ENCODE measurements around the gene SLC25A30.
"Not testable (repeated sequence)": the region's sequence is repeated elsewhere in the genome, so short reads cannot be mapped to it uniquely, and the experiment has no call there.

The SLC25A30 gene

GRCh38 chr13:45384474-45385174, 33.5 kb downstream of the SLC25A30 start:
- no peak for ATAC-seq (ENCODE audit: insufficient read depth, low read depth)
- Histone ChIP-seq H3K79me2 (ENCODE audit: insufficient read depth, low read length) (no peaks in the 10 kb centered on the region), H4K20me1 (ENCODE audit: insufficient read depth, low read length) (no peaks in the 10 kb centered on the region), H3K27ac (ENCODE audit: low read length) (no peak overlapping the region), H3K9me3 (ENCODE audit: insufficient read depth, low read length, severe bottlenecking) (no peaks in the 10 kb centered on the region), H3K27me3 (ENCODE audit: insufficient read depth, low read length, poor library complexity) (no peaks in the 10 kb centered on the region), H3K9ac (ENCODE audit: low read depth, low read length) (no peak overlapping the region), H2AFZ (ENCODE audit: low read depth, low read length) (no peak overlapping the region), H3K36me3 (ENCODE audit: insufficient read depth, low read length) (0 out of 2 replicates have a peak, but pooled peaks cover 2% of the 10 kb centered on the region), H3K4me2 (ENCODE audit: insufficient read depth, low read length) (no peak overlapping the region), H3K4me1 (ENCODE audit: insufficient read depth, low read length) (no peaks in the 10 kb centered on the region), H3K4me3 (ENCODE audit: low read depth in 1 of 2, low read length in 2 of 2) (no peak overlapping the region)
- TF ChIP-seq CTCF (IDR thresholded peaks at IDR 0.05; ENCODE audit: borderline replicate concordance, extremely low read depth, low read length, poor library complexity, severe bottlenecking) (no peak), EZH2 (IDR thresholded peaks at IDR 0.05; ENCODE audit: borderline replicate concordance, low read depth, low read length, severe bottlenecking) (no peak)
- no peak for DNase-seq

- H3K27ac ChIP-seq (ENCODE audit: low read length); H3K36me3 ChIP-seq (ENCODE audit: insufficient read depth, low read length); H3K4me2 ChIP-seq (ENCODE audit: insufficient read depth, low read length); H2AFZ ChIP-seq (ENCODE audit: low read depth, low read length); H3K4me1 ChIP-seq (ENCODE audit: insufficient read depth, low read length); DNase-seq; H4K20me1 ChIP-seq (ENCODE audit: insufficient read depth, low read length); H3K9ac ChIP-seq (ENCODE audit: low read depth, low read length); H3K9me3 ChIP-seq (ENCODE audit: insufficient read depth, low read length, severe bottlenecking); H3K4me3 ChIP-seq (ENCODE audit: low read depth in 1 of 2, low read length in 2 of 2); H3K27me3 ChIP-seq (ENCODE audit: insufficient read depth, low read length, poor library complexity); H3K79me2 ChIP-seq (ENCODE audit: insufficient read depth, low read length); ATAC-seq (ENCODE audit: insufficient read depth, low read depth): not testable (repeated sequence)
Measured at GRCh38 chr13:45382739-45383138, 35.4 kb downstream of the SLC25A30 start.

- Histone ChIP-seq H3K9ac (ENCODE audit: low read depth, low read length) (no peak overlapping the region), H3K27ac (ENCODE audit: low read length) (no peak overlapping the region), H3K4me2 (ENCODE audit: insufficient read depth, low read length) (no peak overlapping the region), H2AFZ (ENCODE audit: low read depth, low read length) (no peak overlapping the region), H3K36me3 (ENCODE audit: insufficient read depth, low read length) (0 out of 2 replicates have a peak, but pooled peaks cover 2% of the 10 kb centered on the region), H3K27me3 (ENCODE audit: insufficient read depth, low read length, poor library complexity) (no peaks in the 10 kb centered on the region), H4K20me1 (ENCODE audit: insufficient read depth, low read length) (no peaks in the 10 kb centered on the region), H3K79me2 (ENCODE audit: insufficient read depth, low read length) (no peaks in the 10 kb centered on the region), H3K4me3 (ENCODE audit: low read depth in 1 of 2, low read length in 2 of 2) (no peak overlapping the region), H3K4me1 (ENCODE audit: insufficient read depth, low read length) (no peaks in the 10 kb centered on the region), H3K9me3 (ENCODE audit: insufficient read depth, low read length, severe bottlenecking) (no peaks in the 10 kb centered on the region)
- DNase-seq = no peak
- no peak for ATAC-seq (ENCODE audit: insufficient read depth, low read depth)
- TF ChIP-seq CTCF (IDR thresholded peaks at IDR 0.05; ENCODE audit: borderline replicate concordance, extremely low read depth, low read length, poor library complexity, severe bottlenecking) (no peak), EZH2 (IDR thresholded peaks at IDR 0.05; ENCODE audit: borderline replicate concordance, low read depth, low read length, severe bottlenecking) (no peak)
Measured at GRCh38 chr13:45381196-45381595, 37.0 kb downstream of the SLC25A30 start.

- H2AFZ ChIP-seq (ENCODE audit: low read depth, low read length); H3K4me2 ChIP-seq (ENCODE audit: insufficient read depth, low read length); H3K27ac ChIP-seq (ENCODE audit: low read length); H3K4me1 ChIP-seq (ENCODE audit: insufficient read depth, low read length); H3K27me3 ChIP-seq (ENCODE audit: insufficient read depth, low read length, poor library complexity); DNase-seq; H4K20me1 ChIP-seq (ENCODE audit: insufficient read depth, low read length); H3K36me3 ChIP-seq (ENCODE audit: insufficient read depth, low read length); H3K9ac ChIP-seq (ENCODE audit: low read depth, low read length); H3K9me3 ChIP-seq (ENCODE audit: insufficient read depth, low read length, severe bottlenecking); H3K4me3 ChIP-seq (ENCODE audit: low read depth in 1 of 2, low read length in 2 of 2); ATAC-seq (ENCODE audit: insufficient read depth, low read depth); H3K79me2 ChIP-seq (ENCODE audit: insufficient read depth, low read length): not testable (repeated sequence)
Measured at GRCh38 chr13:45380708-45381107, 37.5 kb downstream of the SLC25A30 start.

GRCh38 chr13:45379516-45379915, 38.7 kb downstream of the SLC25A30 start:
- not testable (repeated sequence) for H3K79me2 ChIP-seq (ENCODE audit: insufficient read depth, low read length); H3K27ac ChIP-seq (ENCODE audit: low read length); H3K4me2 ChIP-seq (ENCODE audit: insufficient read depth, low read length); H3K4me1 ChIP-seq (ENCODE audit: insufficient read depth, low read length); H3K36me3 ChIP-seq (ENCODE audit: insufficient read depth, low read length); ATAC-seq (ENCODE audit: insufficient read depth, low read depth); H2AFZ ChIP-seq (ENCODE audit: low read depth, low read length); H3K27me3 ChIP-seq (ENCODE audit: insufficient read depth, low read length, poor library complexity); H4K20me1 ChIP-seq (ENCODE audit: insufficient read depth, low read length); H3K9me3 ChIP-seq (ENCODE audit: insufficient read depth, low read length, severe bottlenecking); H3K4me3 ChIP-seq (ENCODE audit: low read depth in 1 of 2, low read length in 2 of 2); DNase-seq; H3K9ac ChIP-seq (ENCODE audit: low read depth, low read length)

- H3K27ac ChIP-seq (ENCODE audit: low read length); H3K27me3 ChIP-seq (ENCODE audit: insufficient read depth, low read length, poor library complexity); H3K79me2 ChIP-seq (ENCODE audit: insufficient read depth, low read length); H3K4me3 ChIP-seq (ENCODE audit: low read depth in 1 of 2, low read length in 2 of 2); H3K4me1 ChIP-seq (ENCODE audit: insufficient read depth, low read length); H2AFZ ChIP-seq (ENCODE audit: low read depth, low read length); H3K9me3 ChIP-seq (ENCODE audit: insufficient read depth, low read length, severe bottlenecking); H4K20me1 ChIP-seq (ENCODE audit: insufficient read depth, low read length); H3K4me2 ChIP-seq (ENCODE audit: insufficient read depth, low read length); ATAC-seq (ENCODE audit: insufficient read depth, low read depth); H3K36me3 ChIP-seq (ENCODE audit: insufficient read depth, low read length); H3K9ac ChIP-seq (ENCODE audit: low read depth, low read length); DNase-seq: not testable (repeated sequence)
Measured at GRCh38 chr13:45378786-45379185, 39.4 kb downstream of the SLC25A30 start.
